Testis (tissue), 3 donors: Measurements from ENCODE around the gene RNU1-3. TPM values are rescaled to one million over a fixed set of nuclear protein-coding genes. Genes with fewer than 3 reads are reported as not detected.
"Not testable (repeated sequence)": the region's sequence is repeated elsewhere in the genome, so short reads cannot be mapped to it uniquely, and the experiment has no call there.

ENCODE experiments used
- DNase-seq: peaks from one replicate; pipeline ENCODE4 v3.0.0-alpha.2; 2019
- H3K27ac ChIP-seq, 2 donors: fragments of 200-600 bp; sonication (generic); one replicate each; pipeline ENCODE4 v1.5.1; 2019
- H3K27me3 ChIP-seq: fragments of 200-600 bp; sonication (generic); one replicate; pipeline ENCODE4 v1.5.1; 2019
- H3K36me3 ChIP-seq: fragments of 200-600 bp; sonication (generic); one replicate; pipeline ENCODE4 v1.5.1; 2017; ENCODE audit warnings: low read depth; ENCODE audit errors: missing control alignments
- H3K4me1 ChIP-seq: fragments of 200-600 bp; sonication (generic); one replicate; pipeline ENCODE4 v1.5.1; 2019
- H3K4me3 ChIP-seq, 2 donors: fragments of 200-600 bp; sonication (generic); one replicate each; pipeline ENCODE4 v1.5.1; 2017 to 2019
- H3K9me3 ChIP-seq: fragments of 200-600 bp; sonication (generic); one replicate; pipeline ENCODE4 v1.5.1; 2017
- WGBS, 2 donors: methylation state at CpG; one replicate each; pipeline ENCODE4 v1.1.5; 2018; 5-methylcytosine and 5-hydroxymethylcytosine counted together
- intact Hi-C: fragments of 100-400 bp; cut with DNase I; formaldehyde crosslinking; loops from one replicate; pipeline ENCODE4 v1.15.1; 2023; ENCODE audit warnings: low total_unique reads
- polyA plus RNA-seq: library from polyadenylated mRNA; stranded (reverse); fragments of 350-450 nt; fragmentation: Illumina TruSeq; extraction: RNeasy Lipid Tissue Mini Kit (QIAGEN cat#74804); gene quantifications from one replicate; pipeline ENCODE4 v1.2.3, GENCODE V29; 2014; ENCODE audit warnings: low read depth, low replicate concordance; ENCODE audit not compliant: insufficient read depth
- total RNA-seq, 2 donors: library from RNA; depleted of rRNA; stranded (reverse); fragments of >200 nt; gene quantifications; one replicate each; pipeline ENCODE4 v1.2.3, GENCODE V29; 2016

Gene RNU1-3
- total and polyA plus RNA-seq, 3 donors from 2014 or later = under 0.01 to 18.9 (median under 0.01) TPM

DNA sequence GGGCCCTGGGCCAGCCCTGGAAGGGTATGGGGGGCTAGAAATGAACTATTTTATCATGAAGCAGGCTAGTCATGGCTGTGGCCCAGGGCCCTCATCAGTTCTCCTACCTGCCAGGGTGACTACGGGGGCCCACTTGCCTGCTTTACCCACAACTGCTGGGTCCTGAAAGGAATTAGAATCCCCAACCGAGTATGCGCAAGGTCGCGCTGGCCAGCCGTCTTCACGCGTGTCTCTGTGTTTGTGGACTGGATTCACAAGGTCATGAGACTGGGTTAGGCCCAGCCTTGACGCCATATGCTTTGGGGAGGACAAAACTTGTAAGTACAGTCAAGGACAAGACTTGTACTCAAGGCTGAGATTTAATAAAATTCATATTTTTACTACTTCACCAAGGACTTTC lies 16.8 kb downstream of the RNU1-3 start:
- intact Hi-C loops, H3K36me3 ChIP-seq, H3K27me3 ChIP-seq, H3K4me1 ChIP-seq, H3K27ac ChIP-seq, H3K9me3 ChIP-seq, H3K4me3 ChIP-seq: not testable (repeated sequence)
- DNase-seq = peak; percentile 12
- WGBS, 2 donors = 76 to 77% methylated on average over 5 to 9 of the region's 9 CpGs

GRCh38 chr1:16649390-16649789 lies 17.4 kb downstream of the RNU1-3 start:
- peak; percentile 13 for DNase-seq
- H3K4me3 ChIP-seq, H3K27me3 ChIP-seq, H3K9me3 ChIP-seq, H3K36me3 ChIP-seq, intact Hi-C loops, H3K27ac ChIP-seq: not testable (repeated sequence)
- 82% methylated on average over 4 of the region's 6 CpGs; no CpG with 5 or more reads in 1 of the 2 donors for WGBS, 2 donors
- peaks cover 11% of the 10 kb centered on the region for H3K4me1 ChIP-seq

- H3K27me3 ChIP-seq, H3K9me3 ChIP-seq, intact Hi-C loops, H3K4me3 ChIP-seq, H3K36me3 ChIP-seq, H3K27ac ChIP-seq: not testable (repeated sequence)
- WGBS, 2 donors = no CpG with 5 or more reads among the region's 8 CpGs
- H3K4me1 ChIP-seq = peaks cover 14% of the 10 kb centered on the region
- peak; percentile 10 for DNase-seq
Measured at GRCh38 chr1:16648756-16649155, 18.0 kb downstream of the RNU1-3 start.

DNA sequence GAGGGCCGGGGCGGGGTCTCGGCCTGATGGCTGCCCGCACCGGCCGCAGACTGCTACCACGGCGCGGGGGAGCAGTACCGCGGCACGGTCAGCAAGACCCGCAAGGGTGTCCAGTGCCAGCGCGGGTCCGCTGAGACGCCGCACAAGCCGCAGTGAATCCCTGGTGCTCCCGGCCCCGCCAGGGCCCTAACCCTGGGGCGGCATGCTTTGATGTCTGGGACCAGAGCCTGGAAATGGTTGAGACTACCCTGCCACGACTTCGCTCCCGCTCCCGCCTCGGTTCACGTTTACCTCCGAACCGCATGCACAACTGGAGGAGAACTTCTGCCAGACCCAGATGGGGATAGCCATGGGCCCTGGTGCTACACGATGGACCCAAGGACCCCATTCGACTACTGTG lies 18.5 kb downstream of the RNU1-3 start:
- H3K27ac ChIP-seq, H3K4me3 ChIP-seq, intact Hi-C loops, H3K36me3 ChIP-seq, H3K27me3 ChIP-seq, H3K9me3 ChIP-seq: not testable (repeated sequence)
- DNase-seq = peak; percentile 10
- 52% methylated on average over 14 of the region's 32 CpGs; no CpG with 5 or more reads in 1 of the 2 donors for WGBS, 2 donors
- peaks cover 19% of the 10 kb centered on the region for H3K4me1 ChIP-seq

GRCh38 chr1:16647179-16648176 lies 19.3 kb downstream of the RNU1-3 start:
- peaks cover 27% of the 10 kb centered on the region for H3K4me1 ChIP-seq
- H3K9me3 ChIP-seq, H3K27ac ChIP-seq, H3K36me3 ChIP-seq, intact Hi-C loops, H3K4me3 ChIP-seq, H3K27me3 ChIP-seq: not testable (repeated sequence)
- peak; percentile 11 for DNase-seq
- 5% methylated on average over 36 of the region's 84 CpGs; no CpG with 5 or more reads in 1 of the 2 donors for WGBS, 2 donors

- 96% methylated on average over 7 of the region's 17 CpGs; no CpG with 5 or more reads in 1 of the 2 donors for WGBS, 2 donors
- H3K9me3 ChIP-seq, H3K27ac ChIP-seq, H3K27me3 ChIP-seq, H3K4me3 ChIP-seq, H3K36me3 ChIP-seq, intact Hi-C loops: not testable (repeated sequence)
- DNase-seq = peak; percentile 3
- H3K4me1 ChIP-seq = peaks cover 27% of the 10 kb centered on the region
Measured at GRCh38 chr1:16646716-16647115, 20.0 kb downstream of the RNU1-3 start.

- H3K27me3 ChIP-seq, H3K27ac ChIP-seq, H3K4me3 ChIP-seq, H3K36me3 ChIP-seq, H3K9me3 ChIP-seq, intact Hi-C loops: not testable (repeated sequence)
- peak; percentile 14 for DNase-seq
- peaks cover 27% of the 10 kb centered on the region for H3K4me1 ChIP-seq
- 87 to 90% methylated on average over 14 to 15 of the region's 15 CpGs for WGBS, 2 donors
Measured at GRCh38 chr1:16646061-16646664, 20.6 kb downstream of the RNU1-3 start.

GRCh38 chr1:16645271-16646060 lies 21.3 kb downstream of the RNU1-3 start:
- Histone ChIP-seq H3K4me3 (peak overlapping the region; percentile 79 to 84), H3K4me1 (peaks cover 27% of the 10 kb centered on the region), H3K27ac (peak overlapping the region; percentile 79 to 84)
- H3K9me3 ChIP-seq, H3K27me3 ChIP-seq, H3K36me3 ChIP-seq, intact Hi-C loops: not testable (repeated sequence)
- 71 to 77% methylated on average over 5 to 7 of the region's 7 CpGs for WGBS, 2 donors
- peak; percentile 33 for DNase-seq
